Activated T-cell treated with anti-CD3 and anti-CD28 coated beads, Interleukin-2, amount 50 U/mL, for 24 hours (primary cell): ENCODE measurements around the gene SIRPA.

Experiments used
- DNase-seq: peaks from one replicate; pipeline ENCODE4 v3.0.0-alpha.2; 2020
- H3K27ac Mint-ChIP-seq: 2 replicates; pipeline ENCODE4 v1.8.0; 2020; ENCODE audit warnings: mild to moderate bottlenecking, mixed read lengths
- H3K27me3 Mint-ChIP-seq: 2 replicates; pipeline ENCODE4 v1.8.0; 2020; ENCODE audit warnings: mixed read lengths
- H3K36me3 Mint-ChIP-seq: 2 replicates; pipeline ENCODE4 v1.8.0; 2020; ENCODE audit warnings: low read depth, mixed read lengths
- H3K4me1 Mint-ChIP-seq: 2 replicates; pipeline ENCODE4 v1.8.0; 2020; ENCODE audit warnings: low read depth, mixed read lengths
- H3K4me3 Mint-ChIP-seq: 2 replicates; pipeline ENCODE4 v1.8.0; 2020; ENCODE audit warnings: mild to moderate bottlenecking, moderate library complexity, mixed read lengths
- H3K9me3 Mint-ChIP-seq: 2 replicates; pipeline ENCODE4 v1.8.0; 2020; ENCODE audit warnings: mixed read lengths

The SIRPA gene

DNA sequence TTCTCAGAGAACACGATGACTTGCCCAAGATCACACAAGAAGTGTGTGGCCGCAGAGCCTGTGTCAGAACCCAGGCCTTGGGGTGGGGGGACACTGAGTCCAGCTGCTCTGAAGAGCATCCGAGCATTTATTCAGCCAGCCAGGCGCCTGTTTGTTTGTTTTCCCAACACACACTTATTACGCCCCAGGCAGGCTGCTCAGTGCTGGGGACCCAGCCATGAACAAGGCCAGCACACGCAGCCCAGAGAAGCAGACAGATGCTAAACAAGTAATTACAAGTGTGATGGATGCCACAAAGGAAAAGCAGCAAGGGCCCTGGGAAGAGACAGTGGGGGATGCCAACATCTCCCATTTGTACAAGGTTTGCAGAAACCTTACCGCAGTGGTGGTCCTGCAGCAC is 19.4 kb upstream of the SIRPA start:
- peaks cover 16% of the 10 kb centered on the region for H3K27me3 Mint-ChIP-seq
- H3K27ac Mint-ChIP-seq, result no peak overlapping the region
- no peaks in the 10 kb centered on the region for H3K9me3 Mint-ChIP-seq
- H3K36me3 Mint-ChIP-seq, result no peaks in the 10 kb centered on the region
- no peaks in the 10 kb centered on the region for H3K4me1 Mint-ChIP-seq
- H3K4me3 Mint-ChIP-seq, result no peak overlapping the region
- DNase-seq, result no peak

DNA sequence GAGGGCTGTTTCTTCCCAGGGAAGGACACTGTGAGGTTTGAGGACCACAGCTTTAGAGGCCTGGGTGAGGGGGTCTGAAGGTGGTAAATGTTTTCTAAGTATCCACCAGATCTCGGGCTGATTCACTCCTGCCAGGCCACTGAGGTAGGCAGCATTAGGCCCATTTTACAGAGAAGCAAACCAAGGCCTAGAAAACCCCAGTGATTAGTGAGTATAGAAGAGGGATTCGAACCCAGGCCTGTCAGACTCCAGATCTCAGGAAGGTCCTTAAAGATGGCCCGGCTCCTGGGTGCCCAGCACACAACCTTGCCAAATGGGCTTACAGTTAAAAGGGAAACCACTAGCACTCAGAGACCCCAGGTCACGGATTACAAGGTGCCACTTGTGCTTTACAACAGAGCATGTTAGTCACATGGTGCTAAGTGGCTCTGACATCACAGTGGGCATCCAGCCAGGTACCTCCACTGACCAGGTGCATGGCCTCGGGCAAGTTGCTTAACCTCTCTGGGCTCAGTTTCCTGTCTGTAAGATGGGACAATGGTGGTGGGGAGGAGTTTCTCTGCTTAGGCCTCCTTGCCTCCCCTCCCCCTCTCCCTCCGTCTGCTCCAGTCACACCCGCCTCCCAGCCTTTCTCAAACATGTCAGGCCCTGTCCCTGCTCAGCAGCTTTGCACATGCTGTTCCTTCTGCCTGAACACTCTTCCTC is 18.8 kb upstream of the SIRPA start:
- Mint-ChIP-seq H3K9me3 (no peaks in the 10 kb centered on the region), H3K27me3 (peaks cover 12% of the 10 kb centered on the region), H3K36me3 (no peaks in the 10 kb centered on the region), H3K4me1 (no peaks in the 10 kb centered on the region), H3K27ac (no peak overlapping the region), H3K4me3 (no peak overlapping the region)
- no peak for DNase-seq

DNA sequence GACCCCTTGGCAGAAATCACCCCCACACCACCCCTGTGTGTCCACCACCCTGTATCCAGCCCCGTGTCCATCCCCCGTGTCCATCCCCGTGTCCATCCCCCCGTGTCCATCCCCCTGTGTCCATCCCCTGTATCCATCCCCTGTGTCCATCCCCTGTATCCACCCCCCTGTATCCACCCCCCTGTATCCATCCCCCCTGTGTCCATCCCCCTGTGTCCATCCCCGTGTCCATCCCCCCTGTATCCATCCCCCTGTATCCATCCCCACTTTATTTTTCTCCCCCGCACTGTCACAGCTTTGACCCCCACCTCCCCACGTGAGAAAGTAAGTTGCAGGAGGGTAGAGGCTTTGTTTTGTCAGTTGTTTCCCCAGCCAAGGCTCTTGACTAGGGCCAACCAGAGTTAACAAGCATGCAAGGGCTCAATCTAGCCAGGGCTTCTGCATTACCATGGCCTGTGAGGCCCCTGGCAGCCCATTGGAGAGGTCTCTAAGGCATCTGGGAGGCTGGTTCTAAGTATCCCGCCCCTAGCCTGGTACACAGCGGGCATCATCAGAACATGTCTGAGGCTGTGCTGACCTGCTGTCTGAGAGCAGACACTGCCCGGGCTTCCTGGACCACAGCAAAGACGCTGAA is 18.1 kb upstream of the SIRPA start:
- Mint-ChIP-seq H3K27me3 (peaks cover 4% of the 10 kb centered on the region), H3K27ac (no peak overlapping the region), H3K9me3 (no peaks in the 10 kb centered on the region), H3K4me3 (no peak overlapping the region), H3K4me1 (no peaks in the 10 kb centered on the region), H3K36me3 (no peaks in the 10 kb centered on the region)
- DNase-seq, result no peak

GRCh38 chr20:1877609-1878200 is 17.5 kb upstream of the SIRPA start:
- Mint-ChIP-seq H3K27ac (no peak overlapping the region), H3K36me3 (no peaks in the 10 kb centered on the region), H3K9me3 (no peaks in the 10 kb centered on the region), H3K27me3 (peaks cover 2% of the 10 kb centered on the region), H3K4me1 (peaks cover 3% of the 10 kb centered on the region), H3K4me3 (no peak overlapping the region)
- no peak for DNase-seq

DNA sequence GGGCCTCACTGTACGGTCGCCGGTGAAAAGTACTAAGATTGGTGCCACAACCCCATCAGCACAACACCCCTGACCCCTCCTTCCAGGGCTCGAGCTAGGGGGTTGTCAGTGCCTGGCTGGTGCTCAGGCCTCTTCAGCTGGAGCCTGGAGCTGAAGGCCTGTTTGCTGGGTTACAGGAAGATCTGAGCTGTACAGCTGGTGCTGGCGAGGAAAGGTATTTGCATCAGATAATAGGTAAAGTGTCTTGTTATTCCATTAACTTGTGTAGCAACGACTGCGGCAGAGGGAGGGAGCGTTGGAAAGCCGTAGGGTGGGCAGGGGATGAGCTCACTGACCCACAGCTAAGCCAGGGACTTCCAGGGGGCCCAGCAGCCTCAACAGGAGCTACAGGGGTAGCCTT is 15.8 kb upstream of the SIRPA start:
- peaks cover 5% of the 10 kb centered on the region for H3K27me3 Mint-ChIP-seq
- no peaks in the 10 kb centered on the region for H3K36me3 Mint-ChIP-seq
- H3K4me3 Mint-ChIP-seq, result no peak overlapping the region
- H3K4me1 Mint-ChIP-seq, result peaks cover 5% of the 10 kb centered on the region
- no peaks in the 10 kb centered on the region for H3K9me3 Mint-ChIP-seq
- no peak for DNase-seq
- H3K27ac Mint-ChIP-seq, result no peak overlapping the region

DNA sequence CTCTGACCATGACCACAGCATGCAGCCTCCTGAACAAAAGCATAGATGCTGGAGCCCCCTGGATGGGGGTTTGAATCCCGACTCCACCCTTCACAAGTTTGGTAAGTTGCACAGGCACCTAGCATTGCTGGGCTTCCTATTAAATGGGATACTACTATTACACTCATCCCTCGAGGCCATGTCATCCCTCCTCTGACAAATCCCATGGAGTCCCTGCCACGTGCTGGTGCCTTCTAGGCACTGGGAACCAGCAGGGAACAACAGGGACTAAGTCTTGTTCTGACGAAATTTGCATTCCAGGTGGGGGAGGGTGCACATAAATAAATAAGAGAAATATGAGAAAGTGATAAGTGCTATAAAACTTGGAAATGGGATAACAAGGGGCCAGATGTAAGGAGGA is 15.3 kb upstream of the SIRPA start:
- Mint-ChIP-seq H3K27me3 (peaks cover 5% of the 10 kb centered on the region), H3K4me3 (no peak overlapping the region), H3K9me3 (no peaks in the 10 kb centered on the region), H3K4me1 (peaks cover 5% of the 10 kb centered on the region), H3K27ac (no peak overlapping the region), H3K36me3 (no peaks in the 10 kb centered on the region)
- no peak for DNase-seq

- H3K4me1 Mint-ChIP-seq, result peaks cover 5% of the 10 kb centered on the region
- no peak overlapping the region for H3K4me3 Mint-ChIP-seq
- DNase-seq, result no peak
- no peaks in the 10 kb centered on the region for H3K36me3 Mint-ChIP-seq
- no peaks in the 10 kb centered on the region for H3K9me3 Mint-ChIP-seq
- H3K27ac Mint-ChIP-seq, result no peak overlapping the region
- H3K27me3 Mint-ChIP-seq, result peaks cover 5% of the 10 kb centered on the region
Measured at GRCh38 chr20:1880529-1881239, 14.5 kb upstream of the SIRPA start.

DNA sequence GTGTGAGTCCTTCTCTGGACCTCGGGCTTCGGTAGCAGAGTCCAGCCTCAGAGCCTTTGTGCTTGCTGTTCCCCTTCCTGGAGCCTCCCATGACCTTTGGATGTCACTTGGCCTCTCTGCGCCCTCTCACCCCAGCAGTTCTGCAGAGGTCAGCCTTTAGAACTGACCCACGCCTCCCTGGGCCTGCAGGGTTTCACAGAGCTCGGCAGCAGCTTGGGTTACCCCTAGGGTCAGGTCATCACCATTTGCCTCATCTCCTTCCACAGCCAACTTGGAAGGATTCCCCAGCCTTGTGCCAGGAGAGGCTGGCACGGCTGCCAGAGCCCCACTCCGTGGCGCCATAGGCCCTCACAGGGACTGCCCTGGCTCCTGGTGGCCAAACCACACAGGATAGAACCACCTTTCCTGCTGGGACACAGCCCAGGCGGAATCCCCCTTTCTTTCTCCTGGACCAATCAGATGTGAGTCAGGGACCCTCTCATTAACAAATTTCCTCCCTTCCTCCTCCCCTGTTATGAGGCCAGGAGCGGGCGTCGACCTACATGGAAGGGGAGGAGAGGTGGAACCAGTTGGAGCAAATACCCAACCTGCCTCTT is 13.9 kb upstream of the SIRPA start:
- Mint-ChIP-seq H3K4me3 (no peak overlapping the region), H3K9me3 (no peaks in the 10 kb centered on the region), H3K27me3 (peaks cover 5% of the 10 kb centered on the region), H3K27ac (no peak overlapping the region), H3K36me3 (no peaks in the 10 kb centered on the region), H3K4me1 (peaks cover 5% of the 10 kb centered on the region)
- DNase-seq, result no peak

DNA sequence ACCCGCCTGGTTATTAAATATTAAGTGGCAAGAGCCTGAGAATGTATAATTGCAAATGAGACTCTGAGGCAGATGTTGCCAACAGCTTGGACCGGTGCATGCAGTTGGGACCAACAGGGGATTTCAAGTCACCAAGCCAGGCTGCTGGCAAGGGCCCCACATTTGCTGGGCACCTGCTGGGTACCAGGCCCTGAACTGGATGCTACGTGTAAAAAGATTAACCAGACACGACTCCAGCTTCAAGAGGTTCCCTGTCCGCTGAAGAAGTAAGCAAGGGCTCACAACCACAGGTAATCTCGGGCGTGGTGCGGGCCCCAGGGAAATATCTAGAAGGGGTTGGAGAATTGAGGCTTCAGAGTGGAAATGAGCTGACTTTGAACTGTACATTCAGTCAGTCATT is 13.2 kb upstream of the SIRPA start:
- peaks cover 5% of the 10 kb centered on the region for H3K27me3 Mint-ChIP-seq
- no peaks in the 10 kb centered on the region for H3K36me3 Mint-ChIP-seq
- H3K4me3 Mint-ChIP-seq, result no peak overlapping the region
- no peaks in the 10 kb centered on the region for H3K9me3 Mint-ChIP-seq
- peaks cover 5% of the 10 kb centered on the region for H3K4me1 Mint-ChIP-seq
- DNase-seq, result no peak
- no peak overlapping the region for H3K27ac Mint-ChIP-seq

DNA sequence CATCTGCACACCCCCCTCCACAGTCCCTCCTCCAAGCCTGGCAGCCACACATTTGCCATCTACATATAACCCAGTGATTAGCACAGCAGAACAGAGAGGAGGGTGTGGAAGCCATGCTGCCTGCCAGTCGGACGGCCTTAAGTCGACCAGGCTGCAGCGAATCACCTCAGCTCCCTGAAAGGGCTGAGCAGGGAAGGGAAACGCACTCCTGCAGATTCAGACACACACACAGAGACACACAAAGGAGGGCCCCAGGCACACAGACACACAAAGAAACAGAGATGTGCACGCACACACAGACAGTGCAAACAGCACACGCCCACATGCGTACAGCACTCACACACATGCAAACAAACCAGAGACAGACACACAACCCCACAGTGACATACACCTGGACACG is 11.2 kb upstream of the SIRPA start:
- H3K36me3 Mint-ChIP-seq, result no peaks in the 10 kb centered on the region
- H3K4me3 Mint-ChIP-seq, result no peak overlapping the region
- no peak overlapping the region for H3K27ac Mint-ChIP-seq
- H3K4me1 Mint-ChIP-seq, result peaks cover 5% of the 10 kb centered on the region
- no peaks in the 10 kb centered on the region for H3K9me3 Mint-ChIP-seq
- no peak for DNase-seq
- H3K27me3 Mint-ChIP-seq, result peaks cover 18% of the 10 kb centered on the region

DNA sequence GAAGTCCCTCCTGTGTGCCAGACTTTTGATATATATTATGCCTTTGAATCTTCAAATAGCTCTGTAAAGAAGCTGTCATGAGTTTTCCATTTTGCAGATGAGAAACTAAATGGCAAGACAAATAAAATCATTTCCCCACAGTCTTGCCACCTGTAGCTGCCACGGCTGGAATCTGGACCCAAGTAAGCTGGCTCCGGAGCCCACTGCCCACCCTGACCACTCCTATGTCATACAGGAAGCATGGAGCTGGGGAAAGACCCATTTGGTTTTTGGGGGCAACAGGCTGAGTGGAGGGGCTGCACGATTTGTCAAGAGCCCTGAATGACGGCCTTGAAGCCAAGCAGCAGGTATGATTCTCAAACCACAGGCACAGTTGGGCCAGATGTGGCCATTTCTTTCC is 10.0 kb upstream of the SIRPA start:
- Mint-ChIP-seq H3K9me3 (no peaks in the 10 kb centered on the region), H3K36me3 (no peaks in the 10 kb centered on the region), H3K27ac (no peak overlapping the region)

GRCh38 chr20:1885940-1886693 is 9.1 kb upstream of the SIRPA start:
- Mint-ChIP-seq H3K9me3 (no peaks in the 10 kb centered on the region), H3K27me3 (peaks cover 30% of the 10 kb centered on the region), H3K4me3 (no peak overlapping the region), H3K36me3 (no peaks in the 10 kb centered on the region), H3K27ac (no peak overlapping the region), H3K4me1 (peaks cover 5% of the 10 kb centered on the region)
- DNase-seq, result no peak

More for the DNA sequence above, 10.0 kb upstream of the SIRPA start:
- Mint-ChIP-seq H3K4me1 (peaks cover 5% of the 10 kb centered on the region), H3K27me3 (peaks cover 22% of the 10 kb centered on the region), H3K4me3 (no peak overlapping the region)
- DNase-seq, result no peak

GRCh38 chr20:1887321-1887720 is 7.9 kb upstream of the SIRPA start:
- Mint-ChIP-seq H3K4me1 (peaks cover 3% of the 10 kb centered on the region), H3K36me3 (no peaks in the 10 kb centered on the region), H3K4me3 (no peak overlapping the region), H3K27me3 (peaks cover 42% of the 10 kb centered on the region), H3K27ac (no peak overlapping the region), H3K9me3 (no peaks in the 10 kb centered on the region)
- no peak for DNase-seq

DNA sequence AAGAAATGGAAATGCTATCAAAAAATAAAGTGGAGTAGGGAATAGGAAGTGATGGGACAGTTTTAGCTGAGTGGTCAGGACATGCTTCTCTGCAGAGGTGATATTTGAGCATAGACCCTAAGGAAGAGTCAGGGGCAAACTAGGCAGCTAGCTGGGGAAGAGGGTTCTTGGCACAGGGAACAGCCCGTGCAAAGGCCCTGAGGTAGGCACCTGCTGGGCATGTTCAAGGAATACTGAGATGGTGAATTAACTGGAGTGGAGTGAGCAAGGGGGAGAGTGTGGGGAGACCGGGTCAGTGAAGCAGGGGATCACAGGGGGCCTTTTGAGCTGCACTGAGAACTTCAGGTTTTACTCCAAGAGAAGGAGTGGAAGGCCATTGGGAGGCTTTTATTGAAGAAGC is 7.5 kb upstream of the SIRPA start:
- H3K27ac Mint-ChIP-seq, result no peak overlapping the region
- DNase-seq, result no peak
- H3K4me1 Mint-ChIP-seq, result peaks cover 2% of the 10 kb centered on the region
- no peaks in the 10 kb centered on the region for H3K36me3 Mint-ChIP-seq
- no peaks in the 10 kb centered on the region for H3K9me3 Mint-ChIP-seq
- no peak overlapping the region for H3K4me3 Mint-ChIP-seq
- H3K27me3 Mint-ChIP-seq, result peaks cover 47% of the 10 kb centered on the region
